Body of pancreas (tissue), 4 donors: Measurements from ENCODE around the gene PDLIM5. TPM values are rescaled to one million over a fixed set of nuclear protein-coding genes. Genes with fewer than 3 reads are reported as not detected.
A peak's percentile ranks its signal among the peaks of the same experiment; 100 is the strongest.

ENCODE experiments used
- ATAC-seq: fragments of 150-250 bp; one replicate; pipeline ENCODE4 v1.9.1; 2016
- DNase-seq, 4 donors: peaks; one replicate each; pipeline ENCODE4 v3.0.0-alpha.2; 2019
- H3K27ac ChIP-seq, 4 donors: fragments of 200-600 bp; sonication (generic); 1 replicate in 3 of 4; 2 replicates in 1 of 4; pipeline versions ENCODE4 v1.5.1 to v1.6.1; 2016 to 2019; ENCODE audit warnings: mild to moderate bottlenecking in 1 of 4, mixed read lengths in 1 of 4, moderate library complexity in 1 of 4
- H3K27me3 ChIP-seq, 2 donors: fragments of 200-600 bp; sonication (generic); one replicate each; pipeline ENCODE4 v1.6.0; 2016; ENCODE audit warnings: mild to moderate bottlenecking in 1 of 2
- H3K36me3 ChIP-seq, 2 donors: fragments of 200-600 bp; sonication (generic); replicated peaks in 1 of 2; 2 replicates each; pipeline ENCODE4 v1.5.1; 2016; ENCODE audit warnings: low read depth in 2 of 2; ENCODE audit not compliant: insufficient read depth in 1 of 2
- H3K4me1 ChIP-seq: fragments of 200-600 bp; sonication (generic); one replicate; pipeline ENCODE4 v1.6.0; 2016
- H3K4me3 ChIP-seq, 2 donors: fragments of 200-600 bp; sonication (generic); 1 replicate in 1 of 2; 2 replicates in 1 of 2; pipeline ENCODE4 v1.5.1; 2016 to 2019
- H3K9me3 ChIP-seq, 3 donors: fragments of 200-600 bp; sonication (generic); 1 replicate in 2 of 3; 2 replicates in 1 of 3; pipeline ENCODE4 v1.5.1; 2016
- POLR2A ChIP-seq, 3 donors: fragments of 450-650 bp; IDR thresholded peaks; one replicate each; pipeline ENCODE4 v1.6.1; 2016; ENCODE audit warnings: antibody characterized with exemption in 3 of 3, mild to moderate bottlenecking in 2 of 3
- WGBS, 2 donors: methylation state at CpG; one replicate each; pipeline ENCODE4 v1.1.5; 2017; 5-methylcytosine and 5-hydroxymethylcytosine counted together
- intact Hi-C: fragments of 100-400 bp; cut with DNase I; formaldehyde crosslinking; loops from one replicate; pipeline ENCODE4 v1.15.1; 2023
- total RNA-seq, 2 donors: library from RNA; depleted of rRNA; stranded (reverse); fragments of >200 nt; gene quantifications; one replicate each; pipeline ENCODE4 v1.1.0, GENCODE V29; 2016
- TF ChIP-seq, protein P1 (sequence below), 7 experiments: fragments of 450-650 bp in 4 of 7; fragments of 200-600 bp in 3 of 7; sonication (generic) in 3 of 7; IDR thresholded peaks; one replicate each; pipeline ENCODE4 v1.5.1; 2016 to 2019; ENCODE audit warnings: antibody characterized with exemption in 7 of 7

PDLIM5 gene
- total RNA-seq, 2 donors from 2014 or later = 44.2 to 70.3 TPM

DNA sequence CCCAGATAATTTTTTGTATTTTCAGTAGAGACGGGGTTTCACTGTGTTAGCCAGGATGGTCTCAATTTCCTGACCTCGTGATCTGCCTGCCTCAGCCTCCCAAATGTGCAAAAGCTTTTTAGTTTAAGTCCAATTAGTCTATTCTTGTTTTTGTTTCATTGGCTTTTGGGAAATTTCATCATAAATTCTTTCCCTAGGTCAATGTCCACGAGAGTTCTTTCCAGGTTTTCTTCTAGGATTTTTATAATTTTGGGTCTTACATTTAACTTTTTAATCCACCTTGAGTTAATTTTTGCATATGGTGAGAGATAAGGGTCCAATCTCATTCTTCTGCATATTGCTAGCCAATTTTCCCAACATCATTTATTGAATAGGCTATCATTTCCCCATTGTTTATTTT lies 36.3 kb upstream of the PDLIM5 start:
- TF ChIP-seq, protein P1, sequence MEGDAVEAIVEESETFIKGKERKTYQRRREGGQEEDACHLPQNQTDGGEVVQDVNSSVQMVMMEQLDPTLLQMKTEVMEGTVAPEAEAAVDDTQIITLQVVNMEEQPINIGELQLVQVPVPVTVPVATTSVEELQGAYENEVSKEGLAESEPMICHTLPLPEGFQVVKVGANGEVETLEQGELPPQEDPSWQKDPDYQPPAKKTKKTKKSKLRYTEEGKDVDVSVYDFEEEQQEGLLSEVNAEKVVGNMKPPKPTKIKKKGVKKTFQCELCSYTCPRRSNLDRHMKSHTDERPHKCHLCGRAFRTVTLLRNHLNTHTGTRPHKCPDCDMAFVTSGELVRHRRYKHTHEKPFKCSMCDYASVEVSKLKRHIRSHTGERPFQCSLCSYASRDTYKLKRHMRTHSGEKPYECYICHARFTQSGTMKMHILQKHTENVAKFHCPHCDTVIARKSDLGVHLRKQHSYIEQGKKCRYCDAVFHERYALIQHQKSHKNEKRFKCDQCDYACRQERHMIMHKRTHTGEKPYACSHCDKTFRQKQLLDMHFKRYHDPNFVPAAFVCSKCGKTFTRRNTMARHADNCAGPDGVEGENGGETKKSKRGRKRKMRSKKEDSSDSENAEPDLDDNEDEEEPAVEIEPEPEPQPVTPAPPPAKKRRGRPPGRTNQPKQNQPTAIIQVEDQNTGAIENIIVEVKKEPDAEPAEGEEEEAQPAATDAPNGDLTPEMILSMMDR (IDR thresholded peaks at IDR 0.05) = no peak
- no peak for TF ChIP-seq POLR2A (IDR thresholded peaks at IDR 0.05)
- DNase-seq = no peak
- H3K27ac ChIP-seq = no peak overlapping the region
- H3K4me1 ChIP-seq = peaks cover 16% of the 10 kb centered on the region
- no peaks in the 10 kb centered on the region for H3K27me3 ChIP-seq
- intact Hi-C loops = no loop called here
- 88 to 95% methylated on average over 3 of the region's 3 CpGs for WGBS, 2 donors
- ATAC-seq = no peak
- no peaks in the 10 kb centered on the region for H3K9me3 ChIP-seq
- no peaks in the 10 kb centered on the region for H3K36me3 ChIP-seq
- no peak overlapping the region for H3K4me3 ChIP-seq

DNA sequence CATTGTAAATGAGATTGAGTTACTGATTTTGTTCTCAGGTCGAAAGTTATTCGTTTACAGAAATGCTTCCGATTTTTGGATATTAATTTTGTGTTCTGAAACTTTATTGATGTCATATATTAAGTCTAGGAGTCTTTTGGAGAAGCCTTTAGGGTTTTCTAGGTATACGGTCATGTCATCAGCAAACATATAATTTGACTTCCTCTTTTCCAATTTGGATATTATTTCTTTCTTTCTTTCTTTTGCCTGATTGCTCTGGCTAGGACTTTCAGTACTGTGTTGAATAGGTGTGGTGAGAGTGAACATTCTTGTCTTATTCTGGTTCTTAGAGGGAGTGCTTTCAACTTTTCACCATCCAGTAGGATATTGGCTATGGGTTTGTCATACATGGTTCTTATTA lies 35.4 kb upstream of the PDLIM5 start:
- ATAC-seq (no peak), DNase-seq (no peak)
- Histone ChIP-seq H3K27me3 (no peaks in the 10 kb centered on the region), H3K4me3 (no peak overlapping the region), H3K4me1 (peaks cover 16% of the 10 kb centered on the region), H3K36me3 (no peaks in the 10 kb centered on the region), H3K9me3 (no peaks in the 10 kb centered on the region), H3K27ac (no peak overlapping the region)
- WGBS, 2 donors = 88 to 89% methylated on average over 4 of the region's 4 CpGs
- intact Hi-C loops = no loop called here
- no peak for TF ChIP-seq POLR2A (IDR thresholded peaks at IDR 0.05)
- TF ChIP-seq, protein P1 (IDR thresholded peaks at IDR 0.05) = no peak

DNA sequence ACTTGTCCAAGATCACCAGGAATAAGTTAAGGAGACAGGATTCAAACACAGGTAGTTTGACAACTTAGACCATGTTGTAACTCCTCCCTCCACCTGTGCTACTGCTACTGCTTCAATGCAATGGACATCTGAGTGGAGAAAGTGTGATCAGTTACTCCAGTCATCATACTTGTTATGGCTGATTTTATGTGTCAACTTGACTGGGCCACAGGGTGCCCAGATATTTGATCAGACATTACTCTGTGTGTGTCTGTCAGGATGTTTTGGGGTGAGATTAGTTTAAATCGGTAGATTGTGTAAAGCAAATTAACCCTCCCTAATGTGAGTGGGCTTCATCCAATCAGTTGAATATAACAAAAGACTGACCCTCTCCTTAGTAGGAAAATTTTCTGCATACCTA lies 34.8 kb upstream of the PDLIM5 start:
- intact Hi-C loops = no loop called here
- DNase-seq = no peak

DNA sequence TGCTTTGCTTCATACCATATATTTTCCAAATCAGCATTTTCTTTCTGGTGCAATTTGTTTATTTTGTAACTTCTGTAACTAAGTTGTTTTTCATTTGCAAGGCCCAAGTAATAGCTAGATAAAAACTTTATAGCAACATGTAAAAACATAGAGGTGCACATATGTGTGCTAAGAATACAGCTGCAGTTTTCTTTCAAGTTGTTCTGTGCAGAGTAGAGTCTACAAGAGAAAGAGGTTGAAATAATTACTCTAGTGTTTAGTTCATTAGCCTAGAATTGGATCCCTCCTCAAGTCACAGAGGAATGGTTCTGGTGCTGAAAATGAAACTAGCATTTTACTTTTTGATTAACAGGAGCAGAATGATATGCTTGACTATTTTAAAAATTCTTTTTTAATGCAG lies 32.2 kb upstream of the PDLIM5 start:
- DNase-seq (no peak), ATAC-seq (no peak)
- H3K27me3 ChIP-seq = no peaks in the 10 kb centered on the region
- H3K36me3 ChIP-seq = no peaks in the 10 kb centered on the region
- intact Hi-C loops = no loop called here
- TF ChIP-seq, protein P1 (IDR thresholded peaks at IDR 0.05) = no peak
- TF ChIP-seq POLR2A (IDR thresholded peaks at IDR 0.05) = no peak
- H3K4me1 ChIP-seq = no peaks in the 10 kb centered on the region
- H3K9me3 ChIP-seq = no peaks in the 10 kb centered on the region
- H3K4me3 ChIP-seq = no peak overlapping the region
- H3K27ac ChIP-seq = peak overlapping the region in 1 of 4 donors; percentile 36

More for the DNA sequence above, 34.8 kb upstream of the PDLIM5 start:
- H3K4me3 ChIP-seq = no peak overlapping the region
- 94 to 100% methylated on average over 1 of the region's 1 CpG for WGBS, 2 donors
- no peak for ATAC-seq
- TF ChIP-seq POLR2A (IDR thresholded peaks at IDR 0.05) = no peak
- TF ChIP-seq, protein P1 (IDR thresholded peaks at IDR 0.05) = no peak
- no peaks in the 10 kb centered on the region for H3K27me3 ChIP-seq
- no peaks in the 10 kb centered on the region for H3K9me3 ChIP-seq
- no peaks in the 10 kb centered on the region for H3K36me3 ChIP-seq
- H3K4me1 ChIP-seq = peaks cover 13% of the 10 kb centered on the region
- no peak overlapping the region for H3K27ac ChIP-seq

DNA sequence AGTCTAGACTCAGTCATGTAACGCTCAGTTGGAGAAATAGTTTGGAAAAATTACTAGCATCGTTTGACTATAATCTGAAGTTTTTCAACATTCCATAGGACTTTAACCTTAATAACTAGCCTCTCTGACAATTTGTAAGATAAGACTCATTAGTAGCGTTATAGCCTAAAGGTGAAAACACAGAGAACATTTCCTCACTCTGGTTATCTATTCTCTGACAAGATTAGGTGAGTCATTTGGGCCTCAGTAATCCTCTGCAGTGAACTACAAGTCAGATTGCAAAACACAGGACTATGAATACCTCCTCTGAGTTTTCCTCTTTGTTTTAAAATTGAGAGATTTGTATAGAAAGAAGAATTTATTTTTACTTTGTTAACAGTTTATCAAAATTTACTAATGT lies 31.8 kb upstream of the PDLIM5 start:
- Histone ChIP-seq H3K27ac (peak overlapping the region in 1 of 4 donors; percentile 36), H3K9me3 (no peaks in the 10 kb centered on the region), H3K4me1 (no peaks in the 10 kb centered on the region), H3K4me3 (no peak overlapping the region), H3K27me3 (no peaks in the 10 kb centered on the region), H3K36me3 (no peaks in the 10 kb centered on the region)
- no peak for DNase-seq
- TF ChIP-seq, protein P1 (IDR thresholded peaks at IDR 0.05) = no peak
- TF ChIP-seq POLR2A (IDR thresholded peaks at IDR 0.05) = no peak
- intact Hi-C loops = no loop called here
- ATAC-seq = peak; percentile 35
- 32 to 36% methylated on average over 3 of the region's 3 CpGs for WGBS, 2 donors
